ENCODE measurements around the gene AGBL4.

DNA sequence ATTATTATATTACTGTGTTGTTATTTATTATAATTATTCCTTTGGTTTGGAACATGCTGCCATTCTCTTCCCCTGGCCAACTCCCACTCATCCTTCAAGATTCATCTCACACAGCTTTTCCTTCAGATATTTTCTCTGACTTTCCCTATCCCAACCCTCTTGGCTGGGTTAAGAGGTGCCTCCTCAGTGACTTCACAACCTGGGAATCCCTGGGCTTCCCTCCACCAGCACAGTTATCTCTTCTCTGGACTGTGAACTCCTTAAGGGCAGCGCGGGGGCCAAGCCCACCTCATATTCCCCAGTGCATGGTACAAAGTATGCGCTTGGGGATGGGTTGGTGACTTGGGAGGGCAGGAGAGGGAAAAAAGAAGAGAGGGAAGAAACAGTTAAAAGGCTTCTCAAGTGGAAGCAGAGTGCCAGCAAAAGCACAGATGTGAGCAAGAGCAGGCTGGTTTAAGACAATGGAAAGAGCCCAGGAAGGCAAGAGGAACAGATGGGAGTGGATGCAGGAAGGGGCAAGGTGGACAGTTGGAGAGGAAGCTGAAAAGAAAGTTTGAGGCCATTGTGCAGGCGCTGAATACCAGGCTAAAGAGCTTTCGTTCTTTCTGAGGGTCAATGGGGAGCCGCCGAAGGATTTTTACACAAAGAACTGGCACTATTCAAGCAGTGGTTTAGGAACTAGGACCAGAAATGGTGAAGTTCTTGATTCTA is 1379.4 kb downstream of the AGBL4 start:
- TF ChIP-seq, protein P1, sequence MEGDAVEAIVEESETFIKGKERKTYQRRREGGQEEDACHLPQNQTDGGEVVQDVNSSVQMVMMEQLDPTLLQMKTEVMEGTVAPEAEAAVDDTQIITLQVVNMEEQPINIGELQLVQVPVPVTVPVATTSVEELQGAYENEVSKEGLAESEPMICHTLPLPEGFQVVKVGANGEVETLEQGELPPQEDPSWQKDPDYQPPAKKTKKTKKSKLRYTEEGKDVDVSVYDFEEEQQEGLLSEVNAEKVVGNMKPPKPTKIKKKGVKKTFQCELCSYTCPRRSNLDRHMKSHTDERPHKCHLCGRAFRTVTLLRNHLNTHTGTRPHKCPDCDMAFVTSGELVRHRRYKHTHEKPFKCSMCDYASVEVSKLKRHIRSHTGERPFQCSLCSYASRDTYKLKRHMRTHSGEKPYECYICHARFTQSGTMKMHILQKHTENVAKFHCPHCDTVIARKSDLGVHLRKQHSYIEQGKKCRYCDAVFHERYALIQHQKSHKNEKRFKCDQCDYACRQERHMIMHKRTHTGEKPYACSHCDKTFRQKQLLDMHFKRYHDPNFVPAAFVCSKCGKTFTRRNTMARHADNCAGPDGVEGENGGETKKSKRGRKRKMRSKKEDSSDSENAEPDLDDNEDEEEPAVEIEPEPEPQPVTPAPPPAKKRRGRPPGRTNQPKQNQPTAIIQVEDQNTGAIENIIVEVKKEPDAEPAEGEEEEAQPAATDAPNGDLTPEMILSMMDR (IDR thresholded peaks at IDR 0.05; ENCODE audit: borderline replicate concordance, extremely low read depth, low read length, poor library complexity, severe bottlenecking) = no peak
- TF ChIP-seq EZH2 (IDR thresholded peaks at IDR 0.05; ENCODE audit: borderline replicate concordance, low read depth, low read length, severe bottlenecking) = no peak
